Measurements from ENCODE around the gene CHST10.

CHST10 gene

GRCh38 chr2:100407073-100407472, 10.4 kb downstream of the CHST10 start:
- H3K4me3 ChIP-seq (ENCODE audit: low read length in 2 of 2): no peak overlapping the region
- H3K9ac ChIP-seq (ENCODE audit: low read depth in 1 of 2, low read length in 2 of 2): no peak overlapping the region
- no peaks in the 10 kb centered on the region for H3K9me3 ChIP-seq (ENCODE audit: control insufficient read depth in 2 of 2, low read length in 2 of 2)
- no peaks in the 10 kb centered on the region for H3K27me3 ChIP-seq (ENCODE audit: control insufficient read depth in 2 of 2, insufficient read depth in 2 of 2, low read length in 2 of 2)
- no peak overlapping the region for H3K27ac ChIP-seq (ENCODE audit: low read depth in 2 of 2, low read length in 2 of 2)
- no peaks in the 10 kb centered on the region for H3K4me1 ChIP-seq (ENCODE audit: control insufficient read depth in 2 of 2, insufficient read depth in 2 of 2, low read length in 2 of 2)
- H3K36me3 ChIP-seq (ENCODE audit: control insufficient read depth in 2 of 2, insufficient read depth in 2 of 2, low read length in 2 of 2): no peaks in the 10 kb centered on the region

GRCh38 chr2:100406120-100406508, 11.4 kb downstream of the CHST10 start:
- Histone ChIP-seq H3K9me3 (ENCODE audit: control insufficient read depth in 2 of 2, low read length in 2 of 2) (no peaks in the 10 kb centered on the region), H3K9ac (ENCODE audit: low read depth in 1 of 2, low read length in 2 of 2) (no peak overlapping the region), H3K27ac (ENCODE audit: low read depth in 2 of 2, low read length in 2 of 2) (no peak overlapping the region), H3K4me1 (ENCODE audit: control insufficient read depth in 2 of 2, insufficient read depth in 2 of 2, low read length in 2 of 2) (no peaks in the 10 kb centered on the region), H3K27me3 (ENCODE audit: control insufficient read depth in 2 of 2, insufficient read depth in 2 of 2, low read length in 2 of 2) (no peaks in the 10 kb centered on the region), H3K4me3 (ENCODE audit: low read length in 2 of 2) (no peak overlapping the region), H3K36me3 (ENCODE audit: control insufficient read depth in 2 of 2, insufficient read depth in 2 of 2, low read length in 2 of 2) (no peaks in the 10 kb centered on the region)

DNA sequence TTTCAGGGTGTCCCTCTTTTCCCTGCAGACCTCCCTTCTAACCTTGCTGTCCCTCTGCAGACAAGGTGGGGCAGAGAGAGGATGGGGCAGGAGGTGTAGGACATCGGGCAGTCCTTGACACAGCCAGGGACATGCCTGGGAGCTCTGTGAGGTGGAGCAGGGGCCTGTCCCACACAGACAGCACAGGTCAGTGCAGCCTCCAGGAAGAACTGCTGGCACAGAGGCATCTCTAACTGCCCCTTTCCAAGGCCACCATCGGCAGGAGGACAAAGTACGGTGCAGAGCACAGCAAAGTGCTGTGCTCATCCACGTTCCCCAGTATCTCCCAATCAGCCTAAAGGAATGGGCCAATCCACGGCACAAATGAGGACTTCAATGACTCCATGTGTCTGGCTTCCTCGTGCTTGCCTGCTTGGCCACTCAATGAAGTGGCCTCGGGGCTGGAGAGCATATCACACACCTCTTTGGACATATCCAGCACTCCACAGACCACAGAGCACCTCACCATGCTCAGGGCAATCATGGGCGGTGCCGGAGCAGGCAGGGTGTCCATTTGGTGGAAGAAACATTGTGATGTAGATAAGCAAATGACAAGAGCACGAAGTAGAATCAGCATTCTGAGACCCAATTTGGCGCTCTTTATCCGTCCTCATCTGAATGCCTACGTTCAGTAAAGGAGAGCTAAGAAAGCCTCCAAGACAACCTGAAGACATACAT, 11.9 kb downstream of the CHST10 start:
- Histone ChIP-seq H3K4me1 (ENCODE audit: control insufficient read depth in 2 of 2, insufficient read depth in 2 of 2, low read length in 2 of 2) (no peaks in the 10 kb centered on the region), H3K27ac (ENCODE audit: low read depth in 2 of 2, low read length in 2 of 2) (no peak overlapping the region), H3K4me3 (ENCODE audit: low read length in 2 of 2) (no peak overlapping the region), H3K36me3 (ENCODE audit: control insufficient read depth in 2 of 2, insufficient read depth in 2 of 2, low read length in 2 of 2) (no peaks in the 10 kb centered on the region), H3K27me3 (ENCODE audit: control insufficient read depth in 2 of 2, insufficient read depth in 2 of 2, low read length in 2 of 2) (no peaks in the 10 kb centered on the region), H3K9ac (ENCODE audit: low read depth in 1 of 2, low read length in 2 of 2) (no peak overlapping the region), H3K9me3 (ENCODE audit: control insufficient read depth in 2 of 2, low read length in 2 of 2) (no peaks in the 10 kb centered on the region)

DNA sequence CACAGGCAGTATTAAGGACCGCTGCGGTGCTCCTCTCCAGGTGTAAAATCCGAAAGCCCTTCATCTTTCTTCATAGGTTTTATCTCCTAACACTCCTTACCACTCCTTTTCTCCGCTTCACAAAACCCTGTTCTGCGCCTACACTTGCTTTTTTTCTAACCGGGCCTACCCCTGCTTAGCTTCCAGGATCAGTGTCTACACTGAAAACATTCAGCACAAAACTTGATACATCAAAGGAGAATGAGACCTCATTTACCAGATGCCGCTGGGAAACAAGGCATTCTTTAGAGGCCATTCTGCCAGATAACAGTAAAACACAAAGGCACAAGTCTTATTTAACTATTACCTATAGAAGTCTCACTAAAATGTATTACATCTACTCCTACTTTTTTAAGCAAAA, 13.1 kb downstream of the CHST10 start:
- Histone ChIP-seq H3K9me3 (ENCODE audit: control insufficient read depth in 2 of 2, low read length in 2 of 2) (no peaks in the 10 kb centered on the region), H3K27me3 (ENCODE audit: control insufficient read depth in 2 of 2, insufficient read depth in 2 of 2, low read length in 2 of 2) (no peaks in the 10 kb centered on the region), H3K4me1 (ENCODE audit: control insufficient read depth in 2 of 2, insufficient read depth in 2 of 2, low read length in 2 of 2) (no peaks in the 10 kb centered on the region), H3K36me3 (ENCODE audit: control insufficient read depth in 2 of 2, insufficient read depth in 2 of 2, low read length in 2 of 2) (no peaks in the 10 kb centered on the region), H3K4me3 (ENCODE audit: low read length in 2 of 2) (no peak overlapping the region), H3K9ac (ENCODE audit: low read depth in 1 of 2, low read length in 2 of 2) (no peak overlapping the region), H3K27ac (ENCODE audit: low read depth in 2 of 2, low read length in 2 of 2) (no peak overlapping the region)

- H3K4me3 ChIP-seq (ENCODE audit: low read length in 2 of 2): no peak overlapping the region
- H3K27me3 ChIP-seq (ENCODE audit: control insufficient read depth in 2 of 2, insufficient read depth in 2 of 2, low read length in 2 of 2): no peaks in the 10 kb centered on the region
- H3K9me3 ChIP-seq (ENCODE audit: control insufficient read depth in 2 of 2, low read length in 2 of 2): no peaks in the 10 kb centered on the region
- no peak overlapping the region for H3K9ac ChIP-seq (ENCODE audit: low read depth in 1 of 2, low read length in 2 of 2)
- H3K36me3 ChIP-seq (ENCODE audit: control insufficient read depth in 2 of 2, insufficient read depth in 2 of 2, low read length in 2 of 2): no peaks in the 10 kb centered on the region
- H3K4me1 ChIP-seq (ENCODE audit: control insufficient read depth in 2 of 2, insufficient read depth in 2 of 2, low read length in 2 of 2): no peaks in the 10 kb centered on the region
- H3K27ac ChIP-seq (ENCODE audit: low read depth in 2 of 2, low read length in 2 of 2): no peak overlapping the region
These were observed 13.7 kb downstream of the CHST10 start for GRCh38 chr2:100403722-100404121.

DNA sequence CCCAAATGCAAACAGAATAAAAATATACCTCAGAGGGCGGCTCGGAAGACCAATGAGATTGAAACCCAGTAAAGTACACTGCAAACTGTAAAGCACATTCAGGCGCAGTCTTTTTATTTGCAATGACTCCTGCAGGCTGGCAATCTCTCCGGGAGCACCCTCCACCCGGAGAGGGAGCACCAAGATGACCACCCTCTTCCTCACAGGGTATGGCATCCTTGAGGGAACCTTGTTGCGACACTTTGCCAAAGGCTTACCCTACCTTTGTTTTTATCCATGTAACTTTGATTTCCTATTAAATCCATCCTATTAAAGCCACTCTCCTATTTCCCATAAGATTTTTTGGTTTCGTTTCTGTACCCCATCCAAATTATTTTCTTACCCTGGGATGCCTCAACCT, 16.2 kb downstream of the CHST10 start:
- Histone ChIP-seq H3K4me3 (ENCODE audit: low read length in 2 of 2) (no peak overlapping the region), H3K4me1 (ENCODE audit: control insufficient read depth in 2 of 2, insufficient read depth in 2 of 2, low read length in 2 of 2) (no peaks in the 10 kb centered on the region), H3K9ac (ENCODE audit: low read depth in 1 of 2, low read length in 2 of 2) (no peak overlapping the region), H3K27me3 (ENCODE audit: control insufficient read depth in 2 of 2, insufficient read depth in 2 of 2, low read length in 2 of 2) (no peaks in the 10 kb centered on the region), H3K36me3 (ENCODE audit: control insufficient read depth in 2 of 2, insufficient read depth in 2 of 2, low read length in 2 of 2) (no peaks in the 10 kb centered on the region), H3K27ac (ENCODE audit: low read depth in 2 of 2, low read length in 2 of 2) (no peak overlapping the region), H3K9me3 (ENCODE audit: control insufficient read depth in 2 of 2, low read length in 2 of 2) (no peaks in the 10 kb centered on the region)

GRCh38 chr2:100399714-100400113, 17.8 kb downstream of the CHST10 start:
- H3K9ac ChIP-seq (ENCODE audit: low read depth in 1 of 2, low read length in 2 of 2): no peak overlapping the region
- no peaks in the 10 kb centered on the region for H3K36me3 ChIP-seq (ENCODE audit: control insufficient read depth in 2 of 2, insufficient read depth in 2 of 2, low read length in 2 of 2)

GRCh38 chr2:100397976-100398375, 19.5 kb downstream of the CHST10 start:
- H3K4me1 ChIP-seq (ENCODE audit: control insufficient read depth in 2 of 2, insufficient read depth in 2 of 2, low read length in 2 of 2): no peaks in the 10 kb centered on the region
- no peaks in the 10 kb centered on the region for H3K36me3 ChIP-seq (ENCODE audit: control insufficient read depth in 2 of 2, insufficient read depth in 2 of 2, low read length in 2 of 2)

More at GRCh38 chr2:100399714-100400113, 17.8 kb downstream of the CHST10 start:
- Histone ChIP-seq H3K27ac (ENCODE audit: low read depth in 2 of 2, low read length in 2 of 2) (no peak overlapping the region), H3K9me3 (ENCODE audit: control insufficient read depth in 2 of 2, low read length in 2 of 2) (no peaks in the 10 kb centered on the region), H3K4me3 (ENCODE audit: low read length in 2 of 2) (no peak overlapping the region), H3K4me1 (ENCODE audit: control insufficient read depth in 2 of 2, insufficient read depth in 2 of 2, low read length in 2 of 2) (no peaks in the 10 kb centered on the region), H3K27me3 (ENCODE audit: control insufficient read depth in 2 of 2, insufficient read depth in 2 of 2, low read length in 2 of 2) (no peaks in the 10 kb centered on the region)

DNA sequence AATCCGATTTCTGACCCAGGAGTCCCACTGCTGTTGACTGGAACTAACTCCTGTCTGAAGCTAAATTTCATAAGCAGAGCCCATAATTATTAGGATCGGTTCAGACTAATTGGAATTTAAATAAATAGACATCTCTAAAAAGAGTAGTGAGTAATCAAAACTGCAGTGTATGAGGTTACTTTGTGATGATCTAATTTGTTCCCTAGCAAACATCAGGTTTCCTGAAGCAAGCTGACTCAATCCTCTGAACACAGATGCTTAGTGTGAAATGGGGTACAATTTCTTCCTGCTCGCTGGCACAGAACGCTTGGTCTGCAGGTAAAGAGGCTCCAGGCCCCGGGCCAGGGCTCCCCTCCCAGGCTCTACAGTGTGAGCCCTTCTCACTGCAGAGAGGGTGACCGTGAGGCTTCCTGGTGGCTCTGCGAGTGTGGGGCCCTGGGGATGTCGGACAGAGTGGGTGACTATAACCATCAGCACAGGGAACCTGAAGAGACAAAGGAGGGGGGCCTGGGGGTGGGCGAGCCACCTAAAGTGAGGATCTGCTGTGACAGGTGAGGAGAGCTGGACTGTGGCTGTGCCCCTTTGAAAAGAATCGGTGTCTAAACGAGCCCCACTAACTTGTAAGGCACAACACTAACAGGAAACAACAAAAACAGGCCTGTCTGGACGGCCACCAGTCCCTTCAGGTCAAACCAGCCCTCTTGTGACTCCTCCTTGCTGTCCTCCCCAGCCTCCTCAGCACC, 20.2 kb downstream of the CHST10 start:
- no peaks in the 10 kb centered on the region for H3K4me1 ChIP-seq (ENCODE audit: control insufficient read depth in 2 of 2, insufficient read depth in 2 of 2, low read length in 2 of 2)
- H3K9me3 ChIP-seq (ENCODE audit: control insufficient read depth in 2 of 2, low read length in 2 of 2): no peaks in the 10 kb centered on the region
- H3K27ac ChIP-seq (ENCODE audit: low read depth in 2 of 2, low read length in 2 of 2): no peak overlapping the region
- H3K4me3 ChIP-seq (ENCODE audit: low read length in 2 of 2): no peak overlapping the region
- no peaks in the 10 kb centered on the region for H3K27me3 ChIP-seq (ENCODE audit: control insufficient read depth in 2 of 2, insufficient read depth in 2 of 2, low read length in 2 of 2)
- H3K36me3 ChIP-seq (ENCODE audit: control insufficient read depth in 2 of 2, insufficient read depth in 2 of 2, low read length in 2 of 2): no peaks in the 10 kb centered on the region
- no peak overlapping the region for H3K9ac ChIP-seq (ENCODE audit: low read depth in 1 of 2, low read length in 2 of 2)

More at GRCh38 chr2:100397976-100398375, 19.5 kb downstream of the CHST10 start:
- no peak overlapping the region for H3K27ac ChIP-seq (ENCODE audit: low read depth in 2 of 2, low read length in 2 of 2)
- H3K4me3 ChIP-seq (ENCODE audit: low read length in 2 of 2): no peak overlapping the region
- H3K9ac ChIP-seq (ENCODE audit: low read depth in 1 of 2, low read length in 2 of 2): no peak overlapping the region
- H3K9me3 ChIP-seq (ENCODE audit: control insufficient read depth in 2 of 2, low read length in 2 of 2): no peaks in the 10 kb centered on the region
- no peaks in the 10 kb centered on the region for H3K27me3 ChIP-seq (ENCODE audit: control insufficient read depth in 2 of 2, insufficient read depth in 2 of 2, low read length in 2 of 2)

DNA sequence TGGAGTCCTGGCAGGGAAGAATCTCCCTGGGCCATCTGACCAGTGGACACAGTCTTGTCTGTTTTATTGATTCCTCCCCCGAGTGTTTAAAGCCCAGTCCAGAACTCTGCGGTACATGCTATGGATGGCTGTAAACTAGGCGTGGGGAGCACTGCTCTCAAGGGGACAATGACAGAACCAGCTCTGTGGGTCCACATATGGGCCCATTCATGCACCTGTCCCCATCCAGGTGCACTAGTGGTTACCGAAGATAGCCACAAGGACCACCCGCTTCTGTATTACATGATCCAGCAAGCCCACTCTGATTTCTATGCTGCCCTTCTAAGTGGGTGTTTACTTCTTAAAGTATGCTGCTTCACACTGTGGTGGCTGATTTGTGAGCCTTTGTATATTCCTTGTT, 21.0 kb downstream of the CHST10 start:
- no peaks in the 10 kb centered on the region for H3K9me3 ChIP-seq (ENCODE audit: control insufficient read depth in 2 of 2, low read length in 2 of 2)
- no peaks in the 10 kb centered on the region for H3K27me3 ChIP-seq (ENCODE audit: control insufficient read depth in 2 of 2, insufficient read depth in 2 of 2, low read length in 2 of 2)
- no peaks in the 10 kb centered on the region for H3K4me1 ChIP-seq (ENCODE audit: control insufficient read depth in 2 of 2, insufficient read depth in 2 of 2, low read length in 2 of 2)
- no peak overlapping the region for H3K4me3 ChIP-seq (ENCODE audit: low read length in 2 of 2)
- H3K36me3 ChIP-seq (ENCODE audit: control insufficient read depth in 2 of 2, insufficient read depth in 2 of 2, low read length in 2 of 2): no peaks in the 10 kb centered on the region
- H3K27ac ChIP-seq (ENCODE audit: low read depth in 2 of 2, low read length in 2 of 2): no peak overlapping the region
- H3K9ac ChIP-seq (ENCODE audit: low read depth in 1 of 2, low read length in 2 of 2): no peak overlapping the region

Measured in mucosa of rectum (tissue), 2 donors.